ENCODE measurements around the gene CCDC186.
A peak's percentile ranks its signal among the peaks of the same experiment; 100 is the strongest.
"Not testable (repeated sequence)": the region's sequence is repeated elsewhere in the genome, so short reads cannot be mapped to it uniquely, and the experiment has no call there.

The CCDC186 gene

GRCh38 chr10:114172776-114173602 lies 1.0 kb downstream of the CCDC186 start:
- peak; percentile 3 for DNase-seq

- DNase-seq = no peak
Measured at GRCh38 chr10:114172216-114172615, 1.8 kb downstream of the CCDC186 start.

- no peak for DNase-seq
Measured at GRCh38 chr10:114168450-114169009, 5.5 kb downstream of the CCDC186 start.

- no peak for DNase-seq
Measured at GRCh38 chr10:114167985-114168384, 6.0 kb downstream of the CCDC186 start.

GRCh38 chr10:114166494-114166893 lies 7.5 kb downstream of the CCDC186 start:
- no peak for DNase-seq

- DNase-seq = no peak
Measured at GRCh38 chr10:114166043-114166442, 8.0 kb downstream of the CCDC186 start.

GRCh38 chr10:114163062-114163461 lies 10.9 kb downstream of the CCDC186 start:
- no peak for DNase-seq

- DNase-seq = no peak
Measured at GRCh38 chr10:114157912-114158311, 16.1 kb downstream of the CCDC186 start.

GRCh38 chr10:114151892-114152291 lies 22.1 kb downstream of the CCDC186 start:
- DNase-seq = no peak

GRCh38 chr10:114151486-114151885 lies 22.5 kb downstream of the CCDC186 start:
- DNase-seq = no peak

- not testable (repeated sequence) for DNase-seq
Measured at GRCh38 chr10:114149476-114149875, 24.5 kb downstream of the CCDC186 start.

GRCh38 chr10:114143160-114143559 lies 30.8 kb downstream of the CCDC186 start:
- no peak for DNase-seq

GRCh38 chr10:114142018-114142417 lies 32.0 kb downstream of the CCDC186 start:
- DNase-seq = peak; percentile 3

GRCh38 chr10:114140827-114141226 lies 33.2 kb downstream of the CCDC186 start:
- not testable (repeated sequence) for DNase-seq

GRCh38 chr10:114140036-114140435 lies 34.0 kb downstream of the CCDC186 start:
- no peak for DNase-seq

- DNase-seq = no peak
Measured at GRCh38 chr10:114138581-114138980, 35.4 kb downstream of the CCDC186 start.

GRCh38 chr10:114135476-114135875 lies 38.5 kb downstream of the CCDC186 start:
- no peak for DNase-seq

GRCh38 chr10:114131094-114131493 lies 42.9 kb downstream of the CCDC186 start:
- no peak for DNase-seq

GRCh38 chr10:114121031-114121430 lies 53.0 kb downstream of the CCDC186 start:
- no peak for DNase-seq

- no peak for DNase-seq
Measured at GRCh38 chr10:114118514-114118913, 55.5 kb downstream of the CCDC186 start.

- no peak for DNase-seq
Measured at GRCh38 chr10:114117728-114118127, 56.3 kb downstream of the CCDC186 start.

GRCh38 chr10:114115661-114116445 lies 58.1 kb downstream of the CCDC186 start:
- DNase-seq = no peak

GRCh38 chr10:114110174-114110972 lies 63.6 kb downstream of the CCDC186 start:
- no peak for DNase-seq
